ENCODE data around the gene SLC14A1.

SLC14A1 gene

GRCh38 chr18:45774065-45774521 lies 50.1 kb downstream of the SLC14A1 start:
- H3K27ac ChIP-seq = peak overlapping the region; percentile 84
- TF ChIP-seq CTCF (conservative IDR thresholded peaks at IDR 0.05) = no peak

- H3K27ac ChIP-seq = peak overlapping the region; percentile 84
- no peak for TF ChIP-seq CTCF (conservative IDR thresholded peaks at IDR 0.05)
Measured at GRCh38 chr18:45775241-45775676, 51.3 kb downstream of the SLC14A1 start.

GRCh38 chr18:45775743-45776142 lies 51.8 kb downstream of the SLC14A1 start:
- no peak for TF ChIP-seq CTCF (conservative IDR thresholded peaks at IDR 0.05)
- H3K27ac ChIP-seq = peak overlapping the region; percentile 84

- peak overlapping the region; percentile 84 for H3K27ac ChIP-seq
- no peak for TF ChIP-seq CTCF (conservative IDR thresholded peaks at IDR 0.05)
Measured at GRCh38 chr18:45777393-45777792, 53.4 kb downstream of the SLC14A1 start.

- peak overlapping the region; percentile 84 for H3K27ac ChIP-seq
- TF ChIP-seq CTCF (conservative IDR thresholded peaks at IDR 0.05) = no peak
Measured at GRCh38 chr18:45780568-45780967, 56.6 kb downstream of the SLC14A1 start.

- H3K27ac ChIP-seq = peak overlapping the region; percentile 84
- TF ChIP-seq CTCF (conservative IDR thresholded peaks at IDR 0.05) = no peak
Measured at GRCh38 chr18:45782662-45783061, 58.7 kb downstream of the SLC14A1 start.

- H3K27ac ChIP-seq = peak overlapping the region; percentile 84
- no peak for TF ChIP-seq CTCF (conservative IDR thresholded peaks at IDR 0.05)
Measured at GRCh38 chr18:45783097-45784075, 59.4 kb downstream of the SLC14A1 start.
